Left hindlimb (tissue), 1 donor: ENCODE results near the gene CNTROB.
"Not testable (repeated sequence)": the region's sequence is repeated elsewhere in the genome, so short reads cannot be mapped to it uniquely, and the experiment has no call there.

Experiments used
- DNase-seq: peaks from one replicate; pipeline ENCODE4 v3.0.0-alpha.2; 2018

Gene CNTROB

GRCh38 chr17:7947651-7948050, 15.6 kb downstream of the CNTROB start:
- no peak for DNase-seq

- no peak for DNase-seq
These were observed 18.6 kb downstream of the CNTROB start for GRCh38 chr17:7950578-7950977.

GRCh38 chr17:7951143-7951792, 19.3 kb downstream of the CNTROB start:
- DNase-seq: no peak

- DNase-seq: not testable (repeated sequence)
These were observed 21.3 kb downstream of the CNTROB start for GRCh38 chr17:7953266-7953665.

GRCh38 chr17:7955414-7956227, 23.6 kb downstream of the CNTROB start:
- no peak for DNase-seq

GRCh38 chr17:7956228-7956965, 24.4 kb downstream of the CNTROB start:
- DNase-seq: peak; percentile 48

GRCh38 chr17:7959503-7960253, 27.7 kb downstream of the CNTROB start:
- DNase-seq: no peak

- no peak for DNase-seq
These were observed 29.4 kb downstream of the CNTROB start for GRCh38 chr17:7961421-7961820.

- DNase-seq: no peak
These were observed 35.7 kb downstream of the CNTROB start for GRCh38 chr17:7967751-7968150.

- DNase-seq: no peak
These were observed 37.4 kb downstream of the CNTROB start for GRCh38 chr17:7969433-7969832.

GRCh38 chr17:7971651-7972050, 39.6 kb downstream of the CNTROB start:
- DNase-seq: no peak

- no peak for DNase-seq
These were observed 40.3 kb downstream of the CNTROB start for GRCh38 chr17:7972131-7972785.

GRCh38 chr17:7974638-7975131, 42.7 kb downstream of the CNTROB start:
- DNase-seq: no peak

- no peak for DNase-seq
These were observed 45.0 kb downstream of the CNTROB start for GRCh38 chr17:7977039-7977438.

- DNase-seq: no peak
These were observed 45.8 kb downstream of the CNTROB start for GRCh38 chr17:7977805-7978204.

- DNase-seq: no peak
These were observed 50.2 kb downstream of the CNTROB start for GRCh38 chr17:7982173-7982572.

- DNase-seq: no peak
These were observed 50.7 kb downstream of the CNTROB start for GRCh38 chr17:7982666-7983065.

GRCh38 chr17:7984904-7985303, 52.9 kb downstream of the CNTROB start:
- DNase-seq: no peak

GRCh38 chr17:7987112-7987893, 55.3 kb downstream of the CNTROB start:
- DNase-seq: no peak

GRCh38 chr17:7988750-7989178, 56.8 kb downstream of the CNTROB start:
- DNase-seq: no peak
